Activated CD8-positive, alpha-beta memory T cell treated with anti-CD3 and anti-CD28 coated beads, Interleukin-2, amount 50 U/mL, for 24 hours (primary cell): ENCODE measurements around the gene NHSL1.

Source experiments
- DNase-seq: peaks from one replicate; pipeline ENCODE4 v3.0.0-alpha.2; 2020; ENCODE audit errors: extremely low read depth

Gene NHSL1

GRCh38 chr6:138522611-138523010 lies 23.3 kb upstream of the NHSL1 start:
- no peak for DNase-seq

GRCh38 chr6:138521790-138522189 lies 22.5 kb upstream of the NHSL1 start:
- no peak for DNase-seq

GRCh38 chr6:138520463-138520862 lies 21.2 kb upstream of the NHSL1 start:
- no peak for DNase-seq

- DNase-seq, result no peak
These were observed 18.8 kb upstream of the NHSL1 start for GRCh38 chr6:138518054-138518453.

- DNase-seq, result no peak
These were observed 18.3 kb upstream of the NHSL1 start for GRCh38 chr6:138517635-138518034.

- DNase-seq, result no peak
These were observed 16.5 kb upstream of the NHSL1 start for GRCh38 chr6:138515657-138516248.

- no peak for DNase-seq
These were observed 15.7 kb upstream of the NHSL1 start for GRCh38 chr6:138514860-138515540.

GRCh38 chr6:138512609-138513008 lies 13.3 kb upstream of the NHSL1 start:
- no peak for DNase-seq

GRCh38 chr6:138510093-138510492 lies 10.8 kb upstream of the NHSL1 start:
- DNase-seq, result no peak

GRCh38 chr6:138509371-138509770 lies 10.1 kb upstream of the NHSL1 start:
- no peak for DNase-seq

GRCh38 chr6:138508676-138508988 lies 9.3 kb upstream of the NHSL1 start:
- no peak for DNase-seq

- DNase-seq, result no peak
These were observed 8.8 kb upstream of the NHSL1 start for GRCh38 chr6:138507977-138508675.

- DNase-seq, result no peak
These were observed 5.7 kb upstream of the NHSL1 start for GRCh38 chr6:138504764-138505689.

- no peak for DNase-seq
These were observed 4.8 kb upstream of the NHSL1 start for GRCh38 chr6:138503881-138504680.

GRCh38 chr6:138502546-138502945 lies 3.3 kb upstream of the NHSL1 start:
- DNase-seq, result no peak

GRCh38 chr6:138500867-138501446 lies 1.7 kb upstream of the NHSL1 start:
- DNase-seq, result no peak

- no peak for DNase-seq
These were observed 861 bp upstream of the NHSL1 start for GRCh38 chr6:138500045-138500665.

GRCh38 chr6:138498629-138499302 lies 528 bp downstream of the NHSL1 start:
- no peak for DNase-seq

- DNase-seq, result no peak
These were observed 2.0 kb downstream of the NHSL1 start for GRCh38 chr6:138497286-138497685.

GRCh38 chr6:138494312-138494711 lies 5.0 kb downstream of the NHSL1 start:
- no peak for DNase-seq
